GM19099 (cell line): ENCODE measurements around the gene NCOA6.

ENCODE experiments used
- POLR2A ChIP-seq: IDR thresholded peaks from 3 replicates; pipeline ENCODE4 v1.6.1; 2011; ENCODE audit warnings: low read depth; ENCODE audit not compliant: insufficient read length; ENCODE audit errors: extremely low read depth

The NCOA6 gene

DNA sequence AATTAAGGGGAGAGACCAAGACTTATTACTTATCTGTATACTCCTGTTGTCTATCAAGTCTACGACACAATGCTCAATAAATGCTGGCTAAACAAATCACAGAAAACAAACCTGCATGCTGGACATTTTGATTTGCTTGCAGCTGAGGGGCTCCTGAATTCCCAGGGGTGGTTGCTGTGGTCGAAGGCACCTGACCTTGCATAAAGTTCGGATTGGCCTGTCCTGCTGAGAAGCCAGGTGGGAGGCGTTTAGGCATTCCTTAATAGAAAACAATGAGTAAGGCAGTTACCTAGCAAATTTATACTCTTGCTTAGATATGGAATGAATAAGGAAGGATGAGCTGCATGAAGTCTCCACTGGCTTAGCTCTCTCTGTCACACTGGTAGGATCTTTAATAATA, 70.8 kb downstream of the NCOA6 start:
- TF ChIP-seq POLR2A: no peak

- no peak for TF ChIP-seq POLR2A
These were observed 71.6 kb downstream of the NCOA6 start for GRCh38 chr20:34753706-34754461.

DNA sequence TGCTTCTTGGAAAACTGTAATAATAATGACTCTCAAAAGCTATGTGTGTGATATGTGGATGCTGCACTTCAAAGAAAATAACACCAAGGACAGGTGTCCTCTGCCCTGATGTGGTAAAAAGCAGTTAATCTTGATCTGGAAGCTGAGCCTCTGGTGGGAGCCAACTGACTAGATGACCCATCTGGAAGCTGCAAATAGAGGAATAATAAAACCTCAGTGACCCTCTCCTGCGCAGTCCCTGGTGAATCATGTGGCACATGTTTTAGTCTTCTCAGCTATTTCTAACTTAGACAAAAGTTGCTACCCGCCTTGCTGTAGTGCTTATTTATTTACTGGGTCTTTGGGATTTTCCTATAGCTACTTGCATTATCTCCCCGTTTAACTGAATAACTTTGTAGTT, 74.0 kb downstream of the NCOA6 start:
- TF ChIP-seq POLR2A: no peak

DNA sequence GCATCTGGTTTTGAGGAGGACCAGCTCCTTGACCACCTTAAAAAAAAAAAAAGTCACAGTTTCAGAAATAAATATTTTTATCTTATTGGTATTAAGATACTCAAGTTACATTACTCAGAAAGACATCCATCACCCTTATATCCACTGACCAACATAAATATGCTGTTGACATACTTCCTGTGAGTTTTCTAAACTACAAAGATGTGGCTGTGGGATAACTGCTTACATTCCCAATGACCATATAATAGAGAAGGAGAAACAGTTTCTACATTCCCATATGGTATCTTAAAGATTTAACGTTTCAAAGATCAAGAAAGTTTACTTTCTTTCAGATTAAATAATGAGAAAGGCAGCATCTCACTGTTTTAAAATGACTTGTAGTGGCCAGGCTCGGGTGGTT, 75.0 kb downstream of the NCOA6 start:
- no peak for TF ChIP-seq POLR2A

DNA sequence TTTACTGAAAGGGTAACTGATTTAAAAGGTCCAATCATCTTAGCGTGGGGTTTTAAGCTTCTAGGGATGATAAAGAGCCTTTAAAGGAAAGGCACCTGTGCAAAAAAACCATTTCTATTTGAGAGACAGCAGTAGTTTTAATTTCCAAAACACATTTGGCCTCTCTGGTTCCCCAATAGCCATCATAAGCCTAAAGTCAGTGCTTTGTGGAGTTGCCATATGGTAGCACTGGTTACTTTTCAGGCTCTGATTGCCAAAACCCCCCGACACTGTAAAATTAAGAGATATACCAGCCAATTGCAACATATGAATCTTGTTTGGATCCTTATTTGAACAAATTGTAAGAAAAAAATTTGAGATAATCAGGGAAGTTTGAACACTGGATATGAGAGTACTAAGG, 76.7 kb downstream of the NCOA6 start:
- no peak for TF ChIP-seq POLR2A

- TF ChIP-seq POLR2A: no peak
These were observed 78.0 kb downstream of the NCOA6 start for GRCh38 chr20:34747479-34747878.

GRCh38 chr20:34746674-34747073, 78.8 kb downstream of the NCOA6 start:
- TF ChIP-seq POLR2A: no peak

GRCh38 chr20:34744847-34745246, 80.6 kb downstream of the NCOA6 start:
- no peak for TF ChIP-seq POLR2A

DNA sequence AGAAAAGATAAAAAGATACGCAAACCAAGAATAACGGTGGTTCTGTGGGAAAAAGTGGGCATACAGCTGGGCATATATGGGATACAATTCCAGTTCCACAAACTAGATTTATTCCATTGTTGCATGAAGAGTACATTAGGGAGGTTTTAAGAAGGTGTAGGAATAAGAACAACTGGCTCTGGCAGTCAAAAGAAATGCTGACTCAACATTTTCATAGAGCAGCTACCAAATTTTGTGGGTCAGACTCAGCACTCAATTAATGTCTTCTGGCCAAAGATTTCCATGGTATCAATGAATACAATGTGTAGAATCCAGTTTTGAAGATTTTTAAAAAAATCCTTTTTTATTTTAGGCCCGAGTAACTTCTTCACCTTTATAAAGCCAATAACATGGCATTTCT, 81.1 kb downstream of the NCOA6 start:
- TF ChIP-seq POLR2A: no peak

DNA sequence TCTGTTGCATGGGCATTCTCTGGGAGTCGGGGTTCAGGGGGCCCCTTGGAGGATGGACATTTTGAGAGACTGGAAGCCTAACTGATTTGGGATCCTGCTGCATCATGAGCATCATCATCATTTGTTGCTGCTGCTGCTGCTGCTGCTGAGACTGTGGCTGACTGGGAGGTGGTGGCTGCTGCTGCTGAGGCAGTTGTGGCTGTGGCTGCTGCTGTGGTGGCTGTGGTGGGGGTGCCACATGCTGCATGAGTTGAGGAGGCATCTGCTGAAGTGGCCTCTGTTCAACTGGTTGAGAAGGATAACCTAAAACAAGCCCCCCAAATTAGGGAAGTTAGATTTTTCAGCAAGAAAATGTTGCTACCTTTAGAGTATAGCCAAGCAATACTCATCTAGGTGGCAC, 82.4 kb downstream of the NCOA6 start:
- no peak for TF ChIP-seq POLR2A

DNA sequence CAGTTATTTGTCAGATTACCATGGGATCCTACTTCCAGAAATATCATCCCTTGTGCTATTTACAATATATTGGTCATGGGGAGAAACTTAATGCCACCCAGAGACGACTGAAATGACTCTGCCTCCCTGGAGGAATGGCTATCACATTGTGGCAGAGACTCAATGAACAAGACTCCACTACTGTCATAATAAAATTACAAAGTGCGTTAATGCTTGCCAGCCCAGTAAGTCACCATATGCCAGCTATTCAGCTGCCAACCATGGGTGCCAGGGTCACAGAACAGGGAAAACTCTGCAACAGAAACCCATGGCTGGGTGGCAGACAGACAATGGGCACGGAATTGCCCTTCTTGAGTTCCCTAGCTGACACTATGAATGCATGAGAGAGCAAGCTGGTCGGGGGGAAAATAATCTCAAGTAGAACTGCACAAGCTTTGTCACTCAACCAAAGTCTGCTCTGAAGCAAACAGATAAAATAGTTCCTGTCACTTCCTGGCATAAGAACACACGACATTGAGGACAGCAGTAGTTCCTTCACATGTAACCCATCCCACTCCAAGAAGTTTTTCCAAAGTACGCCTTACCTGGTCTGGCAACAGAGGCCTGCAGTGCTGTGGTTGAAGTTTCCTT, 89.2 kb downstream of the NCOA6 start:
- no peak for TF ChIP-seq POLR2A

DNA sequence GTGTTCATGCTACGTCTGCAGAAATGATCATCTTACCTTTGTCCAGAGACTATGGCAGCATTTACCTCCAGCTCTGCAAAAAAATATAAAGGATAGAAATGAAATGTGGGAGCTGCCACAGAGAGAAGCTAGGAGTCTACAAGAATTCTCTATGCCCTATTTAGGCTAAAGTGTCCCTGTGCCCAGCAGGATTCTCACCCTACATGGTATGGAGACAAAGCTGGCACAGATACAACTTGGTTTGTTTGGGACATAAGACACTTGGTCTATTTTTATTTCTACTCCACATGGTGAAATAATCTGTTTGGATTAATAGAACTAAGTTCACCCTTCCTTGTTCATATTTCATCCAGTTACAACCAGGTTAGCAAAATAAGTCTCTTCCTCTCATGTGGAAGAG, 92.9 kb downstream of the NCOA6 start:
- TF ChIP-seq POLR2A: no peak

DNA sequence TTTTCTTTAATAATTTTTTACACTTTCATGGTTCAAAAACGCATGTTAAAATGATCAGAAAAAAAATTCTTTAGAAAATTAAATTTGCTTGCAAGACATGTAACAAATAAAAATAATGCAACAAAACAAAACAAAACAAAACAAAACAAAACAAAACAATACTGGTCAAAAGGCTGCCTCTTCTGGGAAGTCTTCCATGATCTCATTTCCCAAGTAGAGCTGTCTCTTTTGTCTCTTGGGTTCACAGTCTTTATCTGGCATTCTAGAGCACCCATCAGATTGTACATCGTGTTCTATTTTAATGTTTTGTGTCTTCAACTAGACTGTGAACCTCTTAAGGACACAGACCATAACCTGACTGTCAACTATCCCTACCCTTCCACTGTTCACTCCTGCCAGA, 96.0 kb downstream of the NCOA6 start:
- no peak for TF ChIP-seq POLR2A

DNA sequence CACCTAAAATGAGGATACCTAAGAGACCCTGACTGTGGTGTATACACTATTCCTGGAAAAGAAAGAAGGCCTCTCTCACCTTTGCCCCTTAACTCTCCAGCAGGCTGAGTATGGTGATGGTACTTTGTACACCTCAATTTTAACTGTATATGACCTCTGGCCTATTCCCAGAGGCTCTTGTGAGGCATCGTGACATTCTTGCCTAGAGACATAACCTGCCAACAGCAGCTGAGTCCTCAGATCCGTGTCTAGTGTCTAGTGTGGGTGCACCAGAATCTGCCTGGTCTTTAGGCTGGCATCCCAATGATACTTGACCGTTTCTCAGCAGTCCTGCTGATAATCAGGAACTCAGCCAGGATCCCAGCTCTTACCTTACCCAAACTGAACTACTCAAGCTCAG, 101.3 kb downstream of the NCOA6 start:
- TF ChIP-seq POLR2A: no peak

DNA sequence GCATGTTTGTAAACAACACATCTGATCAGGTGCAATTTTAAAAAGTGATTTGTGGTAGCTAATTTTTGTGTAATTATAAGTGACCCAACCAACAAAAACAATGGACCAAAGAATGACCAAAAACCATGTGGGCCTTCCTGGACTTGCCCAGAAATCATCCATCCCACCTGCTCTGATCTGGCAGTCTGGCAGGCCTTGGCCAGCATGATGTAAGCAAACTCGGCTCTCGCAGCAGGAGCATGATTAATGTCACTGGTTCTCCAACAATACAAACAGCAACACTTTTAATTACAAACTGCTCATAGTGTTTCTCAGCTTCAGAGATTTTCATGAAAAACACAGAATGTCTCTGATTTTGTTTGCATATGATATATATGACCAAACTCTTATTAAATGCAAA, 105.2 kb downstream of the NCOA6 start:
- TF ChIP-seq POLR2A: no peak

DNA sequence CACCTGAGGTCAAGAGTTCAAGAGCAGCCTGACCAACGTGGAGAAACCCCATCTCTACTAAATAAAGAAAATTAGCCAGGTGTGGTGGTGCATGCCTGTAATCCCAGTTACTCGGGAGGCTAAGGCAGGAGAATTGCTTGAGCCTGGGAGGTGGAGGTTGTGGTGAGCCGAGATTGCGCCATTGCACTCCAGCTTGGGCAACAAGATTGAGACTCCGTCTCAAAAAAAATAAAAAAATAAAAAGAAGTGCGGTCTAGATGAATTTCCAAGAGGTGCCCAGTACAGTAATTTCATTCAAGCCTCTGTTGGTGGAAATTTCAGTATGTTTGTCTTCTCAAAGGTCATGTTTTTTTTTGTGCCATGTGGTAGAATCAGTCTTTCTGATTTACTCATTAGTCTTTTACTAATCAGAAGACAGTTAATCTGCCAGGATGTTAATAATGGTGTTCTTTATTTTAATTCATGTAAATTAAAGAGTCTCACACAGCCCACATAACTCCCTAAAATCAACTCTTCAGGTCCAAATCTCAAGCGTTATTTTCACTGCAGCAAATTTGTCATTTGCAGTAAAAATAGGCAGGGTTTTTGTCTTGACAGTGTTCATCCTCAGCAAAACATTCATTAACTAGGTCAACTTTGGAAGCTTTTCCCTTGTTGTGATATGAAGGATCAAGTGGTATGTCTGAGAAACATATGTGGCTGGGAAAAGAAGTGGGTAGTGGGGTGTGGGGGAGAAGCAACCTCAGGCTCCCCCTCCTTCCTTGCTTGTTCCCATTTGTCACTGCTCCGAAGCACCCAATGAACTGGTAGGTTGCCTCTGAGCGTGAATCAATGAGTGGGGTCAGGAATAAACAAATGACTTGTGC, 108.0 kb downstream of the NCOA6 start:
- no peak for TF ChIP-seq POLR2A
